ENCODE measurements around the gene TYRO3.

DNA sequence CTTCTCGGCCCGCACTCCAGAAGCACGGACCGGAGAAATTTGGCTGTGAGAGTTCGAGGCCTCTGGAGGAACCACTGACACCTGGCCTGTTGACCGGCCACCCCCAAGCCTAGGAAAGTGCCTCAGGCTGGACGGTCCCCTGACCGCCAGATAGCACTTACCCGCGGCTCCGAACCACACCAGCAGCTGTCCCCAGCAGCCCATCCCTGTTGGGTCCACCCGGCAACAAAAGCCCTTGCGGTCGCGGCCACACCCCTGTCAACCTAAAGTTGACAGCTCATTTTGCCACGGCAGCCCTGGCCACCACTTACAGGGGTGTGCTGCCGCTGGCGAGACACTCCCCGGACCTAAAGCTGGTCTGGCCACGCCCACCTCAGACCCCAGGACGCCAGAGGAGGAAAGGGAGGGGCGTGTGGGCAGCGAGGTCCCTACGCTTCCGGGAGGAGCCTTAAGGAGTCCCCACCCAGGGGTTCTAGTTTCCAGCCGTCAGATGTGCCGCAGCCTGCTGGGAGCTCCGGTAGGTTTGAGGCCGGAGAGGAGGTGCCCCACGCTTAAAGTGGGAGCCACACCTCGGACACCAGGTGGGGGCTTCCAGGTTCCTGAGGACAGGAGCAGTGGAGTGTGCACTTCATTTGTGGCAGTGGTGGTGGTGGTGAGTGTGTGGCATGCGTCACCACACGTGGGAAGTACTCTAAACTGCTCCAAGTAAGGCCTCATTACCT lies 45.3 kb upstream of the TYRO3 start, which contains the start of gene LTK:
- TF ChIP-seq, protein P1, sequence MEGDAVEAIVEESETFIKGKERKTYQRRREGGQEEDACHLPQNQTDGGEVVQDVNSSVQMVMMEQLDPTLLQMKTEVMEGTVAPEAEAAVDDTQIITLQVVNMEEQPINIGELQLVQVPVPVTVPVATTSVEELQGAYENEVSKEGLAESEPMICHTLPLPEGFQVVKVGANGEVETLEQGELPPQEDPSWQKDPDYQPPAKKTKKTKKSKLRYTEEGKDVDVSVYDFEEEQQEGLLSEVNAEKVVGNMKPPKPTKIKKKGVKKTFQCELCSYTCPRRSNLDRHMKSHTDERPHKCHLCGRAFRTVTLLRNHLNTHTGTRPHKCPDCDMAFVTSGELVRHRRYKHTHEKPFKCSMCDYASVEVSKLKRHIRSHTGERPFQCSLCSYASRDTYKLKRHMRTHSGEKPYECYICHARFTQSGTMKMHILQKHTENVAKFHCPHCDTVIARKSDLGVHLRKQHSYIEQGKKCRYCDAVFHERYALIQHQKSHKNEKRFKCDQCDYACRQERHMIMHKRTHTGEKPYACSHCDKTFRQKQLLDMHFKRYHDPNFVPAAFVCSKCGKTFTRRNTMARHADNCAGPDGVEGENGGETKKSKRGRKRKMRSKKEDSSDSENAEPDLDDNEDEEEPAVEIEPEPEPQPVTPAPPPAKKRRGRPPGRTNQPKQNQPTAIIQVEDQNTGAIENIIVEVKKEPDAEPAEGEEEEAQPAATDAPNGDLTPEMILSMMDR (IDR thresholded peaks at IDR 0.05): no peak
- no peak for TF ChIP-seq EZH2 (IDR thresholded peaks at IDR 0.05; ENCODE audit: borderline replicate concordance, insufficient read depth, low read depth, low read length, poor library complexity, severe bottlenecking)
